UCSD-AML1 (cell line): ENCODE measurements around the gene RHEX.
"Not testable (repeated sequence)": the region's sequence is repeated elsewhere in the genome, so short reads cannot be mapped to it uniquely, and the experiment has no call there.

Experiments used
- DNase-seq: peaks from one replicate; lab custom pipeline; 2025; ENCODE audit not compliant: unreplicated experiment; lab: John Stamatoyannopoulos, UW

The RHEX gene

DNA sequence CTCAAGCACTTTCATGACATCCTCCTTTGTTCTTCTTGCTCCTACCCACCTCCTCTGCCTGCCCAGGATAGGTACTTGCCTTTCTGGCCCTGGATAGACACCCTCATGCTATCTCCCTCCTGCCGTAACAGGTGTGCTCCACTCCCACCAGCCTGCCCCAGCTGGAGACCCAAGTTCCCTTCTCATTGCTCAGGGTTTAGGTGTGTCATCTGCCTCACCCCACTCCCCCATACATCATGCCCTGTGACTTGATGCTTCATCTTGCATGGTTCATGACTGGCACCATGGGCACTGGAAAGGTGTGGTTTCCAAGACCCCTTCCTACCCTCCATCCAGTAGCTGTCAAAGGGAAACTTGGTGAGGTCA is 5.9 kb downstream of the RHEX start:
- no peak for DNase-seq

- no peak for DNase-seq
These were observed 6.5 kb downstream of the RHEX start for GRCh38 chr1:206059355-206059915.

- no peak for DNase-seq
These were observed 7.9 kb downstream of the RHEX start for GRCh38 chr1:206060844-206061243.

DNA sequence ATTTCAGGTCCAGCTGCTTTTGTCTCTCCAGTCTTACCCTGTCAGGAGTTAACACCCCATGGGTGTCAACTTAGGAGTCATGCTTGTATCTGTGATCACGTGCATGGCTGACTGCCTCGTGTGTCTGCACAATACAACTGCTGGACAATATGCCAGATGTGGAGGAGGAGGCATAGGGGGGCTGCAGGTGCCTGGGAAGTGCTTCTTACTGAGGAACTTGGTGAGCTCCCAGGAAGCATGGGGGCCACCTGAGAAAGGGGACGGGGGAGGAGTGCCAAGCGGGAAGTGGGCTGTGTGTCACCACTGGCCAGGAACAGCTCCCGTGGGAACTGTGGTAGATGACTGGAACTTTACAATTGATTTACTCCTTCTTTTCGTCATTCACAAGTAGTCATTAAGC is 9.5 kb downstream of the RHEX start:
- DNase-seq = no peak

- not testable (repeated sequence) for DNase-seq
These were observed 11.0 kb downstream of the RHEX start for GRCh38 chr1:206064001-206064400.

DNA sequence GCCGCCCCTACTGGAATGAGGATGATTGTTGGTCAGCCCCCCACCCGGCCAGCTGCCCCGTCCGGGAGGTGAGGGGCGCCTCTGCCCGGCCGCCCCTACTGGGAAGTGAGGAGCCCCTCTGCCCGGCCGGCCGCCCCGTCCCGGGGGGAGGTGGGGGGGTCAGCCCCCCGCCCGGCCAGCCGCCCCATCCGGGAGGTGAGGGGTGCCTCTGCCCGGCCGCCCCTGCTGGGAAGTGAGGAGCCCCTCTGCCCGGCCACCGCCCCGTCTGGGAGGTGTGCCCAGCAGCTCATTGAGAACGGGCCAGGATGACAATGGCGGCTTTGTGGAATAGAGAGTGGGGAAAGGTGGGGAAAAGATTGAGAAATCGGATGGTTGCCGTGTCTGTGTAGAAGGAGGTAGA is 11.5 kb downstream of the RHEX start:
- not testable (repeated sequence) for DNase-seq

DNA sequence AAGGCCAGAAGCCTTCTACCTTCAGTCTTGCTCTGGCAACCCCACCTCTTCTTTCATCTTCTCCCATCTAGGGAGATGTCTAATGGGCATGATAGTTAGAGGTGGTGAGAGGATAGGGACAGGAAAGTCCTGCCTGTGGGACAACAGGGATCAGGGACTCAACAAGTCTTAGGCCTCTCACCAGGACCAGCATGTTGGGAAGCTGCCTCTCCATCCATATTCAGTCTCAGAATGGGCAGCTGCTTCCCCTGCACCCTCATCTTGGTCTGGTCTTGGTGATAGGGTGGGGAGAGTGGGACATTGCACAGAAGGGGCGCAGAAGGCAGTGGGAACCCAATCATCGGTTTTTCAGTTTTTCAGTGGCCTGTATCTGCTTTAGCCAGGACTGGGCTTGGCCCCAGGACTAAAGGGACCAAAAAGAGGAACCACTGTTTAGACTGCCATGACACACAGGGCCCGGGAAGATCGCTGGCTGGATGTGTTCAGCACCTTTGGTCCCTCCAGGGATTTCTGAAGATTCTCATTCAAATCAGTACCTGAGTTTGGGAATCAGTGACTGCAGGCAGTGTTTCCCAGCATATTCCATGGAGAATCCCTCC is 12.7 kb downstream of the RHEX start:
- no peak for DNase-seq

- no peak for DNase-seq
These were observed 13.7 kb downstream of the RHEX start for GRCh38 chr1:206066479-206067171.

GRCh38 chr1:206067486-206068227 is 14.7 kb downstream of the RHEX start:
- DNase-seq = no peak

- DNase-seq = no peak
These were observed 15.3 kb downstream of the RHEX start for GRCh38 chr1:206068314-206068713.

GRCh38 chr1:206070627-206071304 is 17.8 kb downstream of the RHEX start:
- no peak for DNase-seq

- DNase-seq = no peak
These were observed 21.9 kb downstream of the RHEX start for GRCh38 chr1:206074839-206075238.

DNA sequence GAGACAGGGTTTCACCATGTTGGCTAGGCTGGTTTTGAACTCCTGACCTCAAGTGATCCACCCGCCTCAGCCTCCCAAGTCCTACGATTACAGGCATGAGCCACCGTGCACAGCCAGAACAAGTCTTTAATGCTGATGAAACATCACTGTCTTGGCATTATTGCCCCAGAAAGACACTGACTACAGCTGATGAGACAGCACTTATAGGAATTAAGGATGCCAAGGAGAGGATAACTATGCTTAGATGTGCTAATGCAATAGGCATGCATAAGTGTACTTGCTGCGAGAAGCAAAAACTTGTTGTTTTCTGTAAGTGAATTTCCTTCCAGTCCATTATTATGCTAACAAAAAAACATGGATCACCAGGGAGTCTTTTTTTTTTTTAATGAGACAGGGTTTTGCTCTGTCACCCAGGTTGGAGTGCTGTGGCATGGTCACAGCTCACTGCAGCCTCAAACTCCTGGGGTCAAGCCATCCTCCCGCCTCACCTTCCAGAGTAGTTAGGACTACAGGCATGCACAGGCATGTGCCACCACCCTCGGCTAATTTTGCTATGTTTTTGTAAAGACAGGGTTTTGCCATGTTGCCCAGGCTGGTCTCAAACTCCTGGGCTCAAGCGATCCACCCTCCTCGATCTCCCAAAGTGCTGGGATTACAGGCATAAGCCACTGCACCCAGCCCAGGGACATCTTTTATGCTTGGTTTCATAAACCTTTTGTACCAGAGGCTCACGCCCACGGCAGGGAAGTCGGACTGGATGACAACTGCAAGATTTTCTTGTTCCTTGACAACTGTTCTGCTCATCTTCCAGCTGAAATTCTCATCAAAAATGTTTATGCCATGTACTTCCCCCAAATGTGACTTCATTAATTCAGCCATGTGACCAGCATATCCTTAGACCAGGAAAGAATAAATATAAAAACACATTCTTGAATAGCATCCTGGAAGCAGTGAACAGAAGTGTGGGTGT is 23.1 kb downstream of the RHEX start:
- no peak for DNase-seq

- DNase-seq = no peak
These were observed 26.2 kb downstream of the RHEX start for GRCh38 chr1:206079135-206079534.

DNA sequence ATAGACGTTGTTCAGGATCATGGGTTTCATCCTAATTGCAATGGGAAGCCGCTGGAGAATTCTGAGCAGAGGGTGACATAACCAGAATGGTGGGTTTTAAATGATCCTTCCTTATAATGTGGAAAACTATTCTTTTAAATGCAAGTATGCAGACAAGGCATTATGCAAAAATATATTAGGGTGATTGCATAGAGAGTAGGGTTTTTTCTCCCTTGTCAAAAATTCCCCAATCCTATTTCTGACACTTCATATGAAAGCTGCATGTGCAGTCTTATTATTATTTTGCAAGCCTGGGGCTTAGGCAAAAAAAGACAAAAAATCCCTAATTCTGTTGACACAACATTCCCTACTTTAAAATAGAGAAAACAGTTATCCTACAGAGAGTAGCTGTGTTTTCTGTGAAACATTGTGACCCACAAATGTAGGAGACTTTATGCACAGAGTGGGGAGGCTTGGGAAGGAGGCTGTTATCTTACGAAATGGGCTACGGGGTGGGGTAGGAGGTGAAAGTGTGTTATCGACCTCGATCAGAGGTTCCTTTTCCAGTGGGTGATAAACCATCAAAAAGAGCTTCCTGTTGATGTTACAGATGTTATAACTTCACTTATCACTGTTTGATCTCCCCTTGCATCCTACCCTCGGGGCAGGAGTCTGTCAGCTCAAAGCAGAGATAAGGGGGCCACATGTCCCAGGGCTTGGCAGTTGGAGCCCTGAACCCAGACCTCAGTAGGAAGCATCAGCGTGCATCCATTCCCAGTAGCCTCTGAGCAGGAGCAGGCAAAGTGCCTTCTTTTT is 27.2 kb downstream of the RHEX start:
- DNase-seq = no peak

DNA sequence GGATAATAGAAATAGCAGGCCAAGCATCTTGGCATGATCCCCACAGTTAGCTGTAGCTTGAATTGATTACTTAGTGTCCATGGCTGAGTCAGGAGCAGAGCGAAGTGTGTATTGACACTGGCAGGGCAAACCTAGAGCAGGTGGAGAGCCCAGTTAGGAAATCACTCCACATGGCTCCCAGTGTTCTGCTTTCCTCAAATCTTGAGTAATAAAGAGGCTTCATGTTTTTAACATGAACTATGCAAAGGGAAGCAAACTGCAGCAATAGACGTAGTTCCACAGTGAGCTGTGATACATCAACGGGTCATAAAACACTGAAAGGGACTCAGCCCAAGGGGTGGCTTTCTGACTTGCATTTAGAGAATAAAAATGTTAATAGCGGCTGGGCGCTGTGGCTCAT is 28.9 kb downstream of the RHEX start:
- no peak for DNase-seq

- DNase-seq = no peak
These were observed 30.1 kb downstream of the RHEX start for GRCh38 chr1:206082831-206083695.

GRCh38 chr1:206083750-206084149 is 30.8 kb downstream of the RHEX start:
- DNase-seq = no peak

- no peak for DNase-seq
These were observed 34.1 kb downstream of the RHEX start for GRCh38 chr1:206087091-206087490.
